Uterus (tissue), 4 donors: ENCODE measurements around the gene CTBP1. TPM values are rescaled to one million over a fixed set of nuclear protein-coding genes. Genes with fewer than 3 reads are reported as not detected.

Experiments used
- DNase-seq, 2 donors: peaks; one replicate each; pipeline ENCODE4 v3.0.0-alpha.2; 2019 to 2020
- H3K27ac ChIP-seq, 2 donors: fragments of 200-600 bp; sonication (generic); 1 replicate in 1 of 2; 2 replicates in 1 of 2; pipeline ENCODE4 v1.5.1; 2016 to 2018
- H3K27me3 ChIP-seq, 2 donors: fragments of 200-600 bp; sonication (generic); one replicate each; pipeline ENCODE4 v1.5.1; 2018 to 2019; ENCODE audit warnings: control low read depth in 1 of 2
- H3K36me3 ChIP-seq, 2 donors: fragments of 200-600 bp; sonication (generic); one replicate each; pipeline ENCODE4 v1.5.1; 2019; ENCODE audit warnings: control low read depth in 1 of 2
- H3K4me1 ChIP-seq, 2 donors: fragments of 200-600 bp; sonication (generic); one replicate each; pipeline ENCODE4 v1.5.1; 2018 to 2019; ENCODE audit warnings: control low read depth in 1 of 2
- H3K4me3 ChIP-seq, 2 donors: fragments of 200-600 bp; sonication (generic); 1 replicate in 1 of 2; 2 replicates in 1 of 2; pipeline ENCODE4 v1.5.1; 2018 to 2019; ENCODE audit warnings: mild to moderate bottlenecking in 1 of 2
- H3K9me3 ChIP-seq, 2 donors: fragments of 200-600 bp; sonication (generic); one replicate each; pipeline ENCODE4 v1.5.1; 2019; ENCODE audit warnings: control low read depth in 1 of 2
- CTCF ChIP-seq, 4 experiments: fragments of 200-600 bp in 2 of 4; fragments of 450-650 bp in 2 of 4; sonication (generic) in 2 of 4; IDR thresholded peaks; one replicate each; pipeline ENCODE4 v1.5.1; 2016 to 2019; ENCODE audit warnings: antibody characterized with exemption in 4 of 4, mild to moderate bottlenecking in 2 of 4, moderate library complexity in 1 of 4
- POLR2A ChIP-seq, 2 donors: fragments of 450-650 bp; IDR thresholded peaks; one replicate each; pipeline ENCODE4 v1.6.1; 2016; ENCODE audit warnings: antibody characterized with exemption in 2 of 2, mild to moderate bottlenecking in 1 of 2, moderate library complexity in 1 of 2
- intact Hi-C: fragments of 100-400 bp; cut with DNase I; formaldehyde crosslinking; loops from one replicate; pipeline ENCODE4 v1.15.1; 2023; ENCODE audit warnings: low total_unique reads
- total RNA-seq, 4 donors: library from RNA; depleted of rRNA in 3 of 4; stranded (reverse); fragments of >200 nt in 3 of 4; gene quantifications; one replicate each; pipeline versions ENCODE4 v1.1.0 to v1.2.4, GENCODE V29; 2014 to 2023
- donor health status: DM: yes; HTN: yes; CAD: no.

Gene CTBP1
- total RNA-seq, 4 donors from 2014 or later: 104 to 193 (median 162) TPM

GRCh38 chr4:1182313-1182712 is 66.6 kb downstream of the CTBP1 start:
- Histone ChIP-seq H3K4me3 (no peak overlapping the region), H3K36me3 (no peaks in the 10 kb centered on the region), H3K27me3 (no peaks in the 10 kb centered on the region), H3K9me3 (no peaks in the 10 kb centered on the region), H3K27ac (no peak overlapping the region), H3K4me1 (peaks cover 0 to 5% of the 10 kb centered on the region in 2 donors)
- no peak for DNase-seq
- intact Hi-C loops: no loop called here
- no peak for TF ChIP-seq POLR2A (IDR thresholded peaks at IDR 0.05)
- TF ChIP-seq CTCF (IDR thresholded peaks at IDR 0.05): no peak

- H3K27ac ChIP-seq: no peak overlapping the region
- H3K9me3 ChIP-seq: no peaks in the 10 kb centered on the region
- intact Hi-C loops: no loop called here
- TF ChIP-seq POLR2A (IDR thresholded peaks at IDR 0.05) (no peak), CTCF (IDR thresholded peaks at IDR 0.05) (no peak)
- no peaks in the 10 kb centered on the region for H3K36me3 ChIP-seq
- no peak overlapping the region for H3K4me3 ChIP-seq
- no peak for DNase-seq
- H3K27me3 ChIP-seq: no peaks in the 10 kb centered on the region
- peaks cover 0 to 5% of the 10 kb centered on the region in 2 donors for H3K4me1 ChIP-seq
These were observed 68.3 kb downstream of the CTBP1 start for GRCh38 chr4:1180663-1181062.

GRCh38 chr4:1179976-1180375 is 69.0 kb downstream of the CTBP1 start:
- no peaks in the 10 kb centered on the region for H3K27me3 ChIP-seq
- TF ChIP-seq POLR2A (IDR thresholded peaks at IDR 0.05): no peak
- no peak for TF ChIP-seq CTCF (IDR thresholded peaks at IDR 0.05)
- intact Hi-C loops: no loop called here
- H3K4me3 ChIP-seq: no peak overlapping the region
- DNase-seq: no peak
- no peaks in the 10 kb centered on the region for H3K9me3 ChIP-seq
- H3K4me1 ChIP-seq: peaks cover 0 to 5% of the 10 kb centered on the region in 2 donors
- H3K27ac ChIP-seq: no peak overlapping the region
- H3K36me3 ChIP-seq: no peaks in the 10 kb centered on the region

- no peak for DNase-seq
- Histone ChIP-seq H3K36me3 (no peaks in the 10 kb centered on the region), H3K27ac (peak overlapping the region in 1 of 2 donors; percentile 28), H3K9me3 (no peaks in the 10 kb centered on the region), H3K4me3 (no peak overlapping the region), H3K27me3 (no peaks in the 10 kb centered on the region), H3K4me1 (peaks cover 2 to 5% of the 10 kb centered on the region in 2 donors)
- no peak for TF ChIP-seq CTCF (IDR thresholded peaks at IDR 0.05)
- no peak for TF ChIP-seq POLR2A (IDR thresholded peaks at IDR 0.05)
- intact Hi-C loops: no loop called here
These were observed 69.9 kb downstream of the CTBP1 start for GRCh38 chr4:1179089-1179441.

GRCh38 chr4:1178300-1179088 is 70.4 kb downstream of the CTBP1 start:
- Histone ChIP-seq H3K4me3 (no peak overlapping the region), H3K36me3 (no peaks in the 10 kb centered on the region), H3K27me3 (no peaks in the 10 kb centered on the region), H3K4me1 (peaks cover 5 to 7% of the 10 kb centered on the region in 2 donors), H3K9me3 (no peaks in the 10 kb centered on the region), H3K27ac (peak overlapping the region in 1 of 2 donors; percentile 57)
- DNase-seq: no peak
- no peak for TF ChIP-seq CTCF (IDR thresholded peaks at IDR 0.05)
- TF ChIP-seq POLR2A (IDR thresholded peaks at IDR 0.05): no peak
- intact Hi-C loops: no loop called here
